ENCODE results near the gene SSH2. TPM values are rescaled to one million over a fixed set of nuclear protein-coding genes. Genes with fewer than 3 reads are reported as not detected.

Gene SSH2
- total and polyA plus RNA-seq, 9 donors = 4.2 to 13.0 (median 11.8) TPM

- Histone ChIP-seq H3K4me1 (ENCODE audit: insufficient read depth) (no peaks in the 10 kb centered on the region), H3K4me3 (no peak overlapping the region), H3K27me3 (no peaks in the 10 kb centered on the region), H3K36me3 (no peaks in the 10 kb centered on the region), H3K27ac (no peak overlapping the region), H3K9me3 (no peaks in the 10 kb centered on the region)
- TF ChIP-seq EP300 (IDR thresholded peaks at IDR 0.05) (no peak), CTCF (IDR thresholded peaks at IDR 0.05) (no peak), POLR2A (IDR thresholded peaks at IDR 0.05) (no peak)
- 60 to 68% (median 66%) methylated on average over 4 of the region's 4 CpGs for WGBS, 3 donors
- DNase-seq = no peak
- intact Hi-C loops (cut with DNase I) = no loop called here
Measured at GRCh38 chr17:29740017-29740416, 190.0 kb downstream of the SSH2 start.

GRCh38 chr17:29734640-29735039 is 195.4 kb downstream of the SSH2 start:
- Histone ChIP-seq H3K4me1 (ENCODE audit: insufficient read depth) (no peaks in the 10 kb centered on the region), H3K27ac (no peak overlapping the region), H3K4me3 (no peak overlapping the region), H3K9me3 (no peaks in the 10 kb centered on the region), H3K27me3 (no peaks in the 10 kb centered on the region), H3K36me3 (no peaks in the 10 kb centered on the region)
- no peak for TF ChIP-seq POLR2A (IDR thresholded peaks at IDR 0.05)
- no peak for TF ChIP-seq EP300 (IDR thresholded peaks at IDR 0.05)
- TF ChIP-seq CTCF (IDR thresholded peaks at IDR 0.05) = no peak
- intact Hi-C loops (cut with DNase I) = no loop called here
- no peak for DNase-seq

GRCh38 chr17:29733166-29733565 is 196.9 kb downstream of the SSH2 start:
- TF ChIP-seq CTCF (IDR thresholded peaks at IDR 0.05) (no peak), EP300 (IDR thresholded peaks at IDR 0.05) (no peak), POLR2A (IDR thresholded peaks at IDR 0.05) (no peak)
- intact Hi-C loops (cut with DNase I) = no loop called here
- Histone ChIP-seq H3K27me3 (no peaks in the 10 kb centered on the region), H3K4me1 (ENCODE audit: insufficient read depth) (no peaks in the 10 kb centered on the region), H3K4me3 (no peak overlapping the region), H3K36me3 (no peaks in the 10 kb centered on the region), H3K27ac (no peak overlapping the region), H3K9me3 (no peaks in the 10 kb centered on the region)
- WGBS, 3 donors = 43 to 52% (median 51%) methylated on average over 2 of the region's 2 CpGs
- DNase-seq = no peak

- WGBS, 3 donors = 85 to 92% (median 86%) methylated on average over 5 of the region's 5 CpGs
- Histone ChIP-seq H3K4me1 (ENCODE audit: insufficient read depth) (no peaks in the 10 kb centered on the region), H3K27me3 (no peaks in the 10 kb centered on the region), H3K4me3 (no peak overlapping the region), H3K27ac (no peak overlapping the region), H3K36me3 (no peaks in the 10 kb centered on the region), H3K9me3 (no peaks in the 10 kb centered on the region)
- no peak for DNase-seq
- TF ChIP-seq POLR2A (IDR thresholded peaks at IDR 0.05) (no peak), EP300 (IDR thresholded peaks at IDR 0.05) (no peak), CTCF (IDR thresholded peaks at IDR 0.05) (no peak)
- intact Hi-C loops (cut with DNase I) = no loop called here
Measured at GRCh38 chr17:29732613-29733012, 197.4 kb downstream of the SSH2 start.

- Histone ChIP-seq H3K9me3 (no peaks in the 10 kb centered on the region), H3K4me3 (no peak overlapping the region), H3K27ac (no peak overlapping the region), H3K36me3 (no peaks in the 10 kb centered on the region), H3K4me1 (ENCODE audit: insufficient read depth) (no peaks in the 10 kb centered on the region), H3K27me3 (no peaks in the 10 kb centered on the region)
- DNase-seq = no peak
- 92 to 93% (median 92%) methylated on average over 1 of the region's 1 CpG for WGBS, 3 donors
- intact Hi-C loops (cut with DNase I) = no loop called here
- TF ChIP-seq EP300 (IDR thresholded peaks at IDR 0.05) = no peak
- TF ChIP-seq CTCF (IDR thresholded peaks at IDR 0.05) = no peak
- no peak for TF ChIP-seq POLR2A (IDR thresholded peaks at IDR 0.05)
Measured at GRCh38 chr17:29732209-29732608, 197.8 kb downstream of the SSH2 start.

Data from ovary (tissue), 9 donors.